Measurements from ENCODE around the gene SMG5. TPM values are rescaled to one million over a fixed set of nuclear protein-coding genes. Genes with fewer than 3 reads are reported as not detected.
"Not testable (repeated sequence)": the region's sequence is repeated elsewhere in the genome, so short reads cannot be mapped to it uniquely, and the experiment has no call there.

SMG5 gene, protein sequence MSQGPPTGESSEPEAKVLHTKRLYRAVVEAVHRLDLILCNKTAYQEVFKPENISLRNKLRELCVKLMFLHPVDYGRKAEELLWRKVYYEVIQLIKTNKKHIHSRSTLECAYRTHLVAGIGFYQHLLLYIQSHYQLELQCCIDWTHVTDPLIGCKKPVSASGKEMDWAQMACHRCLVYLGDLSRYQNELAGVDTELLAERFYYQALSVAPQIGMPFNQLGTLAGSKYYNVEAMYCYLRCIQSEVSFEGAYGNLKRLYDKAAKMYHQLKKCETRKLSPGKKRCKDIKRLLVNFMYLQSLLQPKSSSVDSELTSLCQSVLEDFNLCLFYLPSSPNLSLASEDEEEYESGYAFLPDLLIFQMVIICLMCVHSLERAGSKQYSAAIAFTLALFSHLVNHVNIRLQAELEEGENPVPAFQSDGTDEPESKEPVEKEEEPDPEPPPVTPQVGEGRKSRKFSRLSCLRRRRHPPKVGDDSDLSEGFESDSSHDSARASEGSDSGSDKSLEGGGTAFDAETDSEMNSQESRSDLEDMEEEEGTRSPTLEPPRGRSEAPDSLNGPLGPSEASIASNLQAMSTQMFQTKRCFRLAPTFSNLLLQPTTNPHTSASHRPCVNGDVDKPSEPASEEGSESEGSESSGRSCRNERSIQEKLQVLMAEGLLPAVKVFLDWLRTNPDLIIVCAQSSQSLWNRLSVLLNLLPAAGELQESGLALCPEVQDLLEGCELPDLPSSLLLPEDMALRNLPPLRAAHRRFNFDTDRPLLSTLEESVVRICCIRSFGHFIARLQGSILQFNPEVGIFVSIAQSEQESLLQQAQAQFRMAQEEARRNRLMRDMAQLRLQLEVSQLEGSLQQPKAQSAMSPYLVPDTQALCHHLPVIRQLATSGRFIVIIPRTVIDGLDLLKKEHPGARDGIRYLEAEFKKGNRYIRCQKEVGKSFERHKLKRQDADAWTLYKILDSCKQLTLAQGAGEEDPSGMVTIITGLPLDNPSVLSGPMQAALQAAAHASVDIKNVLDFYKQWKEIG
- total RNA-seq = 10 to 100 TPM; 52.3 to 96.1 (median 69.4) TPM

DNA sequence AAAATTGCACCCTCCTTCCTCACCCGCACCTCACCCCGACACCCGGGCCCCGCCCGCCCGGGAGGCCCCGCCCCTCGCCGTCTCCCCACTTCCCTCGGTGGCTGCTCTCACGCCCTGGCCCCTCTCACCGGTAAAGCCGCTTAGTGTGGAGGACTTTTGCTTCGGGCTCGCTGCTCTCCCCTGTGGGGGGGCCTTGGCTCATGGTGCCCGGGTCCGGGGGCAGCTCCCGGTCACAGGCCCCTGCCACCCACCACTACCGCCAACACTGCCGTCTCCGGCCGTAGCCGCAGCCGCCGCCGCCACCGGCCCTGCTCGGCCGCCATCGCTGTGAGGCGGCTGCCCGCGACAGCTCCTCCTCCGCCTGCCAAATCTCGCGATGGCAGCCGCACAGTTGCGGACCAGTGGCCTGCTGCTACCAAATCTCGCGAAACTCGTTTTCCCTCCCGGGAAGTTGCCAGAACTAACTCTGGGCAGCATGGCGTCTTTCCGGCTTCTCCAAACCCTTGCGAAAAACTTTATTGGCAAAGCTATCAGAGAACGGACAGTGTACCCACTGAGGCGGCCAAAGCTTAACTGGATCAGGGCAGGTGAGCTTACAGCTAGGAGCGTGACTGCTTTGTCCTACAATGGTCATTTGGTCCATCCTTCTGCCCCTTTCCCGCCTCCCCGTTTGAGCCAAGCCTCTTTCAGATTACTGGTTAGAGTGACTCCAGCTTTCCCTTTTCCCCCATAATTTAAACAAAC, at the start of gene SMG5:
Gene SMG5 (minus strand): TSS at position 347 of the 744 bp plus-strand sequence. CDS start 145 bp downstream, at position 202.
- peak; percentile 98 for DNase-seq (ENCODE audit: extremely low spot score)
- peaks cover 26 to 39% (median 34%) of the 10 kb centered on the region in 4 donors for H3K4me1 ChIP-seq
- peak within 1 kb of the TSS; percentile 85 to 95 (median 93) for H3K4me3 ChIP-seq
- no peaks in the 10 kb centered on the region for H3K9me3 ChIP-seq
- whole genome bisulfite sequencing = 1% methylated on average over 33 of the region's 50 CpGs
- TF ChIP-seq POLR2AphosphoS5 (IDR thresholded peaks at IDR 0.05) (peak; percentile 93 to 94), POLR2A (IDR thresholded peaks at IDR 0.05; ENCODE audit: low read depth) (peak; percentile 80), EP300 (IDR thresholded peaks at IDR 0.05) (no peak)
- TF ChIP-seq, protein P1, sequence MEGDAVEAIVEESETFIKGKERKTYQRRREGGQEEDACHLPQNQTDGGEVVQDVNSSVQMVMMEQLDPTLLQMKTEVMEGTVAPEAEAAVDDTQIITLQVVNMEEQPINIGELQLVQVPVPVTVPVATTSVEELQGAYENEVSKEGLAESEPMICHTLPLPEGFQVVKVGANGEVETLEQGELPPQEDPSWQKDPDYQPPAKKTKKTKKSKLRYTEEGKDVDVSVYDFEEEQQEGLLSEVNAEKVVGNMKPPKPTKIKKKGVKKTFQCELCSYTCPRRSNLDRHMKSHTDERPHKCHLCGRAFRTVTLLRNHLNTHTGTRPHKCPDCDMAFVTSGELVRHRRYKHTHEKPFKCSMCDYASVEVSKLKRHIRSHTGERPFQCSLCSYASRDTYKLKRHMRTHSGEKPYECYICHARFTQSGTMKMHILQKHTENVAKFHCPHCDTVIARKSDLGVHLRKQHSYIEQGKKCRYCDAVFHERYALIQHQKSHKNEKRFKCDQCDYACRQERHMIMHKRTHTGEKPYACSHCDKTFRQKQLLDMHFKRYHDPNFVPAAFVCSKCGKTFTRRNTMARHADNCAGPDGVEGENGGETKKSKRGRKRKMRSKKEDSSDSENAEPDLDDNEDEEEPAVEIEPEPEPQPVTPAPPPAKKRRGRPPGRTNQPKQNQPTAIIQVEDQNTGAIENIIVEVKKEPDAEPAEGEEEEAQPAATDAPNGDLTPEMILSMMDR (IDR thresholded peaks at IDR 0.05) = peak in 1 of 3 experiments; percentile 39
- intact Hi-C loops (cut with DNase I) = no loop called here
- peaks cover 7 to 36% (median 20%) of the 10 kb centered on the region in 4 donors for H3K36me3 ChIP-seq
- H3K27ac ChIP-seq (replicated peaks in 1 of 4) = peak within 1 kb of the TSS; percentile 88 to 93 (median 90)
- no peaks in the 10 kb centered on the region for H3K27me3 ChIP-seq

DNA sequence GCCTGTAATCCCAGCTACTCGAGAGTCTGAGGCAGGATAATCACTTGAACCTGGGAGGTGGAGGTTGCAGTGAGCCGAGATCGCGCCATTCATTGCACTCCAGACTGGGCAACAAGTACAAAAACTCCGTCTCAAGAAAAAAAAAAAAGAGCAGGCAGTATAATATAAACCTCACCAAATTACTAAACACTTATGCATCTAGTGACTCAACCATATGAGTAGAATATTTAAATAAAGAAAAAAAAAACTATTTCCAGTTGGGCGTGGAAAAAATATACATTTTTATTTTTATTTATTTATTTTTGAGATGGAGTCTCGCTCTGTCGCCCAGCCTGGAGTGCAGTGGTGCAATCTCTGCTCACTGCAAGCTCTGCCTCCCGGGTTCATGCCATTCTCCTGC, 40.6 kb upstream of the SMG5 start:
- H3K4me1 ChIP-seq; intact Hi-C loops (cut with DNase I); DNase-seq (ENCODE audit: extremely low spot score); H3K9me3 ChIP-seq; H3K27ac ChIP-seq (replicated peaks in 1 of 4); H3K27me3 ChIP-seq; H3K4me3 ChIP-seq: not testable (repeated sequence)
- WGBS = 89% methylated on average over 9 of the region's 9 CpGs
- peaks cover 68 to 93% (median 77%) of the 10 kb centered on the region in 4 donors for H3K36me3 ChIP-seq

DNA sequence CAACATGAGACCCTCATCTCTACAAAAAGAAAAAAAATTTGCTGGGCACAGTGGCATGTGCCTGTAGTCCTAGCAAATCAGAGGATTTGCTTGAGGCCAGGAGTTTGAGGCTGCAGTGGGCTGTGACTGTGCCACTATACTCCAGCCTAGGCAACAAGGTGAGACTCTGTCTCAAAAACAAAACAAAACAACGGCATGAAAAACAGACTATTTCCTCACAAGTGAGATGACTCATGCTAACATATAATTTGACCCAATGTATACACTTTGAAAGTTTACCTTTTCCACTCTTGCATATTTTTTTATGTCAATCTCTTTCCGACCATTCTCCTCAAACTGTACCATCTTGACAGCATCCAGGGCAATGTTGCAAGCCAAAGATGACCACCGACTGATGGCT, 37.9 kb upstream of the SMG5 start:
- 70% methylated on average over 3 of the region's 3 CpGs for WGBS
- intact Hi-C loops (cut with DNase I) = no loop called here
- Histone ChIP-seq H3K36me3 (peaks cover 93 to 100% (median 96%) of the 10 kb centered on the region in 4 donors), H3K4me3 (no peak overlapping the region), H3K27me3 (no peaks in the 10 kb centered on the region), H3K9me3 (no peaks in the 10 kb centered on the region), H3K4me1 (no peaks in the 10 kb centered on the region), H3K27ac (replicated peaks in 1 of 4) (no peak overlapping the region)
- DNase-seq (ENCODE audit: extremely low spot score) = no peak
- TF ChIP-seq POLR2A (IDR thresholded peaks at IDR 0.05; ENCODE audit: low read depth) = no peak
- TF ChIP-seq, protein P1 (IDR thresholded peaks at IDR 0.05) = no peak

DNA sequence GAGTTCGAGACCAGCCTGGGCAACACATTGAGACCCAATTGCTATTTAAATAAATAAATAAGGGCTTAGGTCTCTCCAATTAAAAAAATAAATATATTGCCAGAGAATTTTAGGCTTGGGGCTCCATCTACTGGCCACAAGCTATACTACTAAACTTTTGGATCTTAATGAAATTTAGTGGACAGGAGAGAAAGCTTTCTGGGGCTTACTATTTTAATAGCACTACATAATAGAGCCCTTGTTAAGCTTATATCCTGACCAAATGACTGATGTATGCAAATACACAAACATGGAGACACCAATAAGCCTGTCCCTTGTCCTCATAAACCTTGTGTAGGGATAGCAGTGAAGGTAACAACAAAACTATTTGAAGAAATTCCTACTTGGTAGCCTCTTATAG, 37.0 kb upstream of the SMG5 start:
- Histone ChIP-seq H3K36me3 (peaks cover 90 to 100% (median 99%) of the 10 kb centered on the region in 4 donors), H3K27ac (replicated peaks in 1 of 4) (no peak overlapping the region), H3K4me1 (no peaks in the 10 kb centered on the region), H3K4me3 (no peak overlapping the region), H3K27me3 (no peaks in the 10 kb centered on the region), H3K9me3 (no peaks in the 10 kb centered on the region)
- WGBS = 53% methylated on average over 1 of the region's 1 CpG
- intact Hi-C loops (cut with DNase I) = no loop called here
- no peak for DNase-seq (ENCODE audit: extremely low spot score)
- TF ChIP-seq, protein P1 (IDR thresholded peaks at IDR 0.05) = peak; percentile 28 to 52 (median 40)
- TF ChIP-seq POLR2A (IDR thresholded peaks at IDR 0.05; ENCODE audit: low read depth) (no peak), POLR2AphosphoS5 (IDR thresholded peaks at IDR 0.05) (no peak), EP300 (IDR thresholded peaks at IDR 0.05) (no peak)

All from esophagus muscularis mucosa (tissue), 4 donors.